ENCODE measurements around the gene SIGLEC7.

DNA sequence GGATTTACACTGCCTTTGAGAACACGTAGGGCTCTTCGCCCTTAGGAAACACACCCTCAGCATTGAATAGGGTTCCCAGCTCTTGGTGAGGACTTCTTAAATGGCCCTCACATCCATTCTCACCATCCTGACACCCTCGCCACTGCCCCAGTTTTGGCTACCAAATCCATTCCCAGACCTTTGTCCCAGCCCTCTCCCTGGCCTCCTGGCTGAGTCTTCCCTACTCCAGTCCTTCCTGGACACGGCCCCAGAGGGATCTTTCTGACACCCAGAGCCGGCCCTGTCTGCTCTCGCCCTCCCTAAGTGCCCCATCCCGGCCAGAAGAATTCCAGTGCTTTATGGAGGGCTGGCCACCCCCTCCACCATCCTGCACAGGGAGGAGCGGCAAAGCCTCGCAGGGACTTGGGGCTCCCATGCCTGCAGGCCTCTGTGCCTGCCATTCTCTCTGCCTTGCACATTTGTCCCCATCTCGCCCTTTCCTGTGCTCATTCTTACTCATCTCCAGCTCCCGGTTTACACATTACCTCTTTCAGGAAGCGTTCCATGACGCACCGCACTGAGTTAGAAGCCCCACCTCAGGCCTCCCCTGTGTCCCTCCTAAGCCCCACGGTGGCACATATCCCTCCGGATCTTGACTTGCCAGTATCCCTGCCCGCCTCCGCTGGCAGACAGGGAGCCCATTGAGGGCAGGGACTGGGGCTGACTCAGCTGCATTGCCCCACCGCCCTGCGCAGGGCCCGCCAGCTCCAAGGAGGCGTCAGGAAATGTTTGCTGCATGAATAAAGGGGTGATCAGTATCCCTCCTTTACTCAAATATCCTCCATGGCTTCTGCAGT, 48.4 kb upstream of the SIGLEC7 start:
- TF ChIP-seq POLR2AphosphoS5 (IDR thresholded peaks at IDR 0.05) (no peak), CTCF (IDR thresholded peaks at IDR 0.05) (no peak)
